ENCODE data around the gene SMPD4. TPM values are rescaled to one million over a fixed set of nuclear protein-coding genes. Genes with fewer than 3 reads are reported as not detected.
"Not testable (repeated sequence)": the region's sequence is repeated elsewhere in the genome, so short reads cannot be mapped to it uniquely, and the experiment has no call there.

Gene SMPD4
- total RNA-seq, 2 donors from 2014 or later = 67.6 to 83.3 TPM

DNA sequence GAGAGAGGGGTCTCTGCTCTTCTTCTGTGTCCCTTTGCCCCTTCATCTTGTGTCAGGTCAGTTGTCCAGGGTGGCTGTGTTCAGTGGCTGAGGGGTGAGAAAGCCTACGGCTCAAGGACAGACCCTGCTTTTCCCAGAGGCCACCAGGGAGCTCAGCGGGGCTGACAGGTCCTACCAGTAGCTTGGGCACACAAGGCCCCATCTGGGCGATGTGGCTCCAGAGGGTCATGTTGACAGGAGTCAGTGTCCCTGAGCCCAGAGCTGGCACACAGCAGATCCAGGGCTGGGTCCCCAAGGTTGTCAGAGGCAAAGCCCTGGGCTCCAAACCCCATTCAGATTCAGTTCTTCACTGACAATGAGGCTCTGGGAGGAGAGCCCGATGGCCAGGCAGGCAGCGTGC is 44.3 kb downstream of the SMPD4 start:
- not testable (repeated sequence) for ATAC-seq; DNase-seq; H3K9me3 ChIP-seq (ENCODE audit: control insufficient read depth, low read length, poor library complexity, severe bottlenecking); H3K4me1 Mint-ChIP-seq; H3K27me3 Mint-ChIP-seq; H3K4me3 Mint-ChIP-seq; H3K27ac Mint-ChIP-seq; H3K36me3 Mint-ChIP-seq (ENCODE audit: low read depth)

DNA sequence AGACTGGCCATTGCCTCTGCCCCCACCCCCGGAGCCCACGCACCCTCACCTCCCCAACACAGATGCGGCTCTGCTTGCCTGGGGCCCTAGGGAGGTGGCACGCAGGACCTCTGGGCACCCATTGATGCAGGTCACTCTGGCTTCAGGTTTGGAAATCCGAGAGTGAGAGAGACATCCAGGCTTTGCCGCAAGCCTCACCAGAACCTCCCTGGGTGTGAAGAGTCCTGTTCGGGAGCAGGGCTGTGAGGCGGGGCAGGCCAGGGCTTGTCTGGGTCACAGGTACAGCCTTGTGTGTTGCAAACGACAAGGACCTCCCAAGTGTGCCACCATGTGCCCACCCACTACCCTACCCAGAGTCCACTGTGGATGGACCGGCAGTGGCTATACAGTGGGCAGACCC is 44.9 kb downstream of the SMPD4 start:
- not testable (repeated sequence) for H3K4me3 Mint-ChIP-seq; ATAC-seq; H3K27me3 Mint-ChIP-seq; H3K4me1 Mint-ChIP-seq; H3K9me3 ChIP-seq (ENCODE audit: control insufficient read depth, low read length, poor library complexity, severe bottlenecking); H3K27ac Mint-ChIP-seq; H3K36me3 Mint-ChIP-seq (ENCODE audit: low read depth); DNase-seq

DNA sequence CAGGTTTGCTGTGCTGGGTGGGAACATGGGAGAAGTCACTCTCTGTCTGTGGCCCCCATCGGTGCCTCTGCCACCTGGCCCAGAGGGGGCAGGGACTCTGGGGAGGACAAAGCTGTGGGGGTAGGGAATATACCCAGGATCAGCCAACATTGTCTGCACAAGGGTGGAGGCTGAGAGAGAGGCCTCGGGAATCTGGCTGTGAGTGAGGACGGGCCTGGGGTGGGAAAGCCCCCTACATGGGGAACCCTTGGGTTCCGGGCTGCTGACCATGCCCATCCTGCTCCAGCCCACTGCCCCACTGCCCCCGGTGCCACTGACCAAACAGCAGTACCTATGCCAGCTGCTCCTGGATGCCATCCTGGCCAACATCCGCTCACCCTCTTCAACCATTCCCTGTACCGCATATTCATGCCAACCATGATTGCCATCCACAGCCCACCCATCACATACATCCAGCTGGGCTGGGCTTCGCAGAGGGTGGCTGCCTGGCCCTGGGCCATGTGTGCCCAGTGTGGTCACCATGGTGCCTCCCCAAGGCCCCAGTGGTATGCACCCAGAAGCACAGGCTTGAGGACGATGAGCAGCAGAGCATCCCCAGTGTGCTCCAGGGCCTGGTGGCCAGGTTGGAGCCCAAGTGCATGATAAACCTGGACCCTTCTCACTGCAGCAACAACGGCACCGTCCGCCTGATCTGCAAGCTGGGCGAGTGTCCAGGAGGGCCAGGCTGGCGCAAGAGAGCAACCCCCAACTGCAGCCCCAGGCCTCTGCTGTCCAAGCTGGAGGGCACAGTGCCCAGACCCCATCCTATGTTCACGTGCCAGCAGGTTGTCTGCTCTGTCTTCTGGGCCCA is 45.5 kb downstream of the SMPD4 start:
- ATAC-seq = no peak
- no peaks in the 10 kb centered on the region for H3K36me3 Mint-ChIP-seq (ENCODE audit: low read depth)
- no peak overlapping the region for H3K4me3 Mint-ChIP-seq
- H3K27me3 Mint-ChIP-seq = peaks cover 5% of the 10 kb centered on the region
- H3K4me1 Mint-ChIP-seq = no peaks in the 10 kb centered on the region
- no peaks in the 10 kb centered on the region for H3K9me3 ChIP-seq (ENCODE audit: control insufficient read depth, low read length, poor library complexity, severe bottlenecking)
- no peak overlapping the region for H3K27ac Mint-ChIP-seq
- no peak for DNase-seq

DNA sequence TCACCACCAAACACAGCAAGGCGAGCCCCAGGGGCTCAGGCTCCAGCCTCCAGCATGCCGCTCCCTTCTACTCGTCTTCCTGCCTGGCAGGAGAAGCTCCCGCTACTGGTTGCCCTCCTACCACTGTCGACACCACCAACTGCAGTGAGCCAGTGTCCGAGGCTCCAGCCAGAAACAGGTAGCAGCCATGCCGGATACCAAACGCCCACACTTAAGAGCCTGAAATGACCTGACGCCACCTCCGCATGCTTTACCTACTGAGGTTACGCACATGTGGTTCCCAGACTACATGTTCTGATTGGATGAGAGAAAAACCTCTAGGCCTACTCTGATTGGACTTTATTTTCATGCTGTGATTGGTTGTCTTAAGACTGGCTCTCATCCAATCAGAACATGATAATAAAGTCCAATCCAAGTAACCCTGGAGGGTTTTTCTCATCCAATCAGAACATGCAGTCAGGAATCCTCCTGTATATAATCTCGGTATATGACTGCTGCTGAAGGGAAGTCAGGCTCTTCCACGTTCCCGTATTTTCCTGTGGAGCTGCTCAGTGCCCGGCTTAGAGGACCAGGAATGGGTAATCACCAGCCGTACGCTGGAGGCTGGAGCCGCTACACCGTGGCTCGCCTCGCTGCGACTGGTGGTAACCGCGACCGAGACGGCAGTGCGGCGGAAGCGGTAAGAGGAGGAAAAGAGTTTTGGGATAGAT is 52.1 kb downstream of the SMPD4 start, which contains the start of gene POTEF:
Gene POTEF, minus strand, starts transcription at position 103 of the 710 bp plus-strand sequence. CDS start 8,707 bp downstream, outside the sequence.
- not testable (repeated sequence) for H3K27ac Mint-ChIP-seq, H3K27me3 Mint-ChIP-seq

DNA sequence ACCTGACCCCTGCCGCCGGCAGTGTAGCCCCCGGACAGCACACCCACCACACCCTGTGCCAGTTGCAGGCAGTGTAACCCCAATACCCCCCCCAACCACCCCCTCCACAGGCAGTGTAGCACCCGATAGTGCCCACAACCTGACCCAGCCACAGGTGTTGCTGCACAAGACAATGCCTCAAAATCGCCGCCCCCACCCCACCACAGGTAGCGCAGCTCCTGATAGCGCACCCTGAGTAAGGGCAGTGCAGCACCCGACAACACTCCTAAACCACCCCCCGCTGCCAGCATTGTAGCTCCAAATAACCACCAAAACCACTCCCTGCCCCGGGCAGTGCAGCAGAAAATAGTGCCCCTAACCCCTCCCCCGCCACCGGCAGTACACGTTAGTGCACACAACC is 52.9 kb downstream of the SMPD4 start:
- not testable (repeated sequence) for H3K4me3 Mint-ChIP-seq; H3K27ac Mint-ChIP-seq; H3K9me3 ChIP-seq (ENCODE audit: control insufficient read depth, low read length, poor library complexity, severe bottlenecking); ATAC-seq; H3K36me3 Mint-ChIP-seq (ENCODE audit: low read depth); H3K4me1 Mint-ChIP-seq; DNase-seq; H3K27me3 Mint-ChIP-seq

More for the DNA sequence above, 52.1 kb downstream of the SMPD4 start, which contains the start of gene POTEF:
- not testable (repeated sequence) for H3K9me3 ChIP-seq (ENCODE audit: control insufficient read depth, low read length, poor library complexity, severe bottlenecking); DNase-seq; H3K4me3 Mint-ChIP-seq; ATAC-seq; H3K36me3 Mint-ChIP-seq (ENCODE audit: low read depth); H3K4me1 Mint-ChIP-seq

DNA sequence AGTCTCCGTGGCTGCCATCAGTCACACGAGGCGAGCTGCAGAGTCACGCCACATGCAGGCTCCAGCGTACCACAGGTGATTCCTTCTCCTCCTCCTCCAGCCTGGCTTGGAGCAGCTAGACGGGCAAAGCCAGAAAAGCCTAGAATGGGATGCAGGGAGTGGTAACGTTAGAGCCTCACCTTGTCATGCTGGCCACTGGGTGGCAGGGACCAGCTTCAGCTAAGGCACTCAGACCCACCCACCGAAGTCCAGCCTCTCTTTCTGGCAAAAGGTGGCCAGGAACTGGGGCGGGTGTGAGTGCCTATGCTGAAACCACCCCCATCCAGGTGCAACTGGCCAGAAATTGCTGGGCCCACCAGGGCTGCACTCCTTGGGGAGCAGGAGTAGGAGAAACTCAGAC is 53.7 kb downstream of the SMPD4 start:
- not testable (repeated sequence) for DNase-seq; H3K36me3 Mint-ChIP-seq (ENCODE audit: low read depth)

DNA sequence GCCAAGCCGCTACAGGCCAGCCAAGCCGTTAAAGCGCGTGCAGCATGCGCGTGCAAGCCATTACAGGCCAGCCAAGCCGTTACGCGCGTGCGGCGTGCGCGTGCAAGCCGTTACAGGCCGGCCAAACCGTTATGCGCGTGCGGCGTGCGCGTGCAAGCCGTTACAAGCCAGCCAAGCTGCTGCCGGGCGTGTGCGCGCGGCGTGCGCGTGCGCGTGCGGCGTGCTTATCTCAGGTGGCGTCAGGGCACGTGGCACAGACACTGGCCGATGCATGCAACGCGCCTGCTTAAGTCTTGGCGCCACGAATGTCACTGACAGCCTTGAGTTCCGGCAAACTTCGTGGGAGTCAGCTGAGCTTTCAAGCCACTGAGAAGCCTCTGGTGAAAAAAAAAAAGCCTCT is 60.5 kb downstream of the SMPD4 start:
- H3K27ac Mint-ChIP-seq; DNase-seq; H3K4me3 Mint-ChIP-seq; H3K27me3 Mint-ChIP-seq; ATAC-seq; H3K4me1 Mint-ChIP-seq; H3K9me3 ChIP-seq (ENCODE audit: control insufficient read depth, low read length, poor library complexity, severe bottlenecking); H3K36me3 Mint-ChIP-seq (ENCODE audit: low read depth): not testable (repeated sequence)

More for the DNA sequence above, 53.7 kb downstream of the SMPD4 start:
- not testable (repeated sequence) for ATAC-seq; H3K9me3 ChIP-seq (ENCODE audit: control insufficient read depth, low read length, poor library complexity, severe bottlenecking); H3K27ac Mint-ChIP-seq; H3K27me3 Mint-ChIP-seq; H3K4me3 Mint-ChIP-seq; H3K4me1 Mint-ChIP-seq

DNA sequence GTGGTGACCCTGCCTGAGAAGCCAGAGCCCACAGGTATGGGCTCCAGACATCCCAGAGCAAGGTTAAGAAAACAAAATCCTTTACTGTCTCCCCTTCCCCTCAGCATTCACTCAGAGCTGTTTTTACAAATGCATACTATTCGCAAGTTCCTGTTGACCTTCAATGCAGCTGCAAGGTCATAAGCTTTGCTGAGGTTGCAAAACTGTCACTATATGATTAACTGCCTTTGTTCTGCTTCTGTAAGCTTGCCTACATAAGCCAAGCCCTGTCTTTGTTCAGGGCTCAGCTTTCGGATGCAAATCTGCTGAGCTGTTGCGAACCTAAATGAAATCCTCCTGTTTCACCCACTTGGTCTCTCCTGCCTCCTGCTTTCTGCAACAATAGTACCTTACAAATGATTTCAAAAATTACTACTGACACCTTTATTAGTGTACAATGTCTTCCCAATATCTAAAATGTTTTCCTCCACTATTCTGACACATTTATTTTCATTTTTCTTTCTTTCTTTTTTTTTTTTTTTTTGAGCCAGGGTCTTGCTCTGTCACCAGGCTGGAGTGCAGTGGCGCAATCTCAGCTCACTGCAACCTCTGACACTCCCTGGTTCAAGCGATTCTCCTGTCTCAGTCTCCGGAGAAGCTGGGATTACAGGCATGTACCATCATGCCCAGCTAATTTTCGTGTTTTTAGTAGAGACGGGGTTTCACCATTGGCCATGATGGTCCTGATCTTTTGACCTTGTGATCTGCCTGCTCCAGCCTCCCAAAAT is 78.6 kb downstream of the SMPD4 start:
- H3K27me3 Mint-ChIP-seq = not testable (repeated sequence)

More for the DNA sequence above, 78.6 kb downstream of the SMPD4 start:
- H3K4me3 Mint-ChIP-seq; ATAC-seq; H3K27ac Mint-ChIP-seq; H3K9me3 ChIP-seq (ENCODE audit: control insufficient read depth, low read length, poor library complexity, severe bottlenecking); H3K4me1 Mint-ChIP-seq; H3K36me3 Mint-ChIP-seq (ENCODE audit: low read depth); DNase-seq: not testable (repeated sequence)

Other genes with a start within 250 kb of the SMPD4 start
- gene RAB6C, start 201.9 kb downstream of the SMPD4 start, total RNA-seq = not detected
- not detected for gene POTEF, start 52.4 kb downstream of the SMPD4 start, total RNA-seq
- gene CCDC74B, start 36.5 kb downstream of the SMPD4 start, total RNA-seq = under 1 TPM; 0.21 to 0.99 TPM
- gene MZT2B, start 660 bp upstream of the SMPD4 start, total RNA-seq = 100 to 1,000 TPM; 193 to 211 TPM
- not detected for gene TUBA3E, start 16.8 kb upstream of the SMPD4 start, total RNA-seq
- gene IMP4, start 161.3 kb upstream of the SMPD4 start, total RNA-seq = 10 to 100 TPM; 59.3 to 65.6 TPM
- gene PTPN18, start 174.5 kb upstream of the SMPD4 start, total RNA-seq = 100 to 1,000 TPM in 1 of 2 donors, 10 to 100 TPM in 1; 53.2 to 102 TPM